AG08395 (cell line): ENCODE data around the gene DUSP12.
A peak's percentile ranks its signal among the peaks of the same experiment; 100 is the strongest.
"Not testable (repeated sequence)": the region's sequence is repeated elsewhere in the genome, so short reads cannot be mapped to it uniquely, and the experiment has no call there.

Experiments used
- DNase-seq: peaks from one replicate; pipeline ENCODE4 v3.0.0; 2012; ENCODE audit warnings: mixed read lengths, low spot score

The DUSP12 gene, protein sequence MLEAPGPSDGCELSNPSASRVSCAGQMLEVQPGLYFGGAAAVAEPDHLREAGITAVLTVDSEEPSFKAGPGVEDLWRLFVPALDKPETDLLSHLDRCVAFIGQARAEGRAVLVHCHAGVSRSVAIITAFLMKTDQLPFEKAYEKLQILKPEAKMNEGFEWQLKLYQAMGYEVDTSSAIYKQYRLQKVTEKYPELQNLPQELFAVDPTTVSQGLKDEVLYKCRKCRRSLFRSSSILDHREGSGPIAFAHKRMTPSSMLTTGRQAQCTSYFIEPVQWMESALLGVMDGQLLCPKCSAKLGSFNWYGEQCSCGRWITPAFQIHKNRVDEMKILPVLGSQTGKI

DNA sequence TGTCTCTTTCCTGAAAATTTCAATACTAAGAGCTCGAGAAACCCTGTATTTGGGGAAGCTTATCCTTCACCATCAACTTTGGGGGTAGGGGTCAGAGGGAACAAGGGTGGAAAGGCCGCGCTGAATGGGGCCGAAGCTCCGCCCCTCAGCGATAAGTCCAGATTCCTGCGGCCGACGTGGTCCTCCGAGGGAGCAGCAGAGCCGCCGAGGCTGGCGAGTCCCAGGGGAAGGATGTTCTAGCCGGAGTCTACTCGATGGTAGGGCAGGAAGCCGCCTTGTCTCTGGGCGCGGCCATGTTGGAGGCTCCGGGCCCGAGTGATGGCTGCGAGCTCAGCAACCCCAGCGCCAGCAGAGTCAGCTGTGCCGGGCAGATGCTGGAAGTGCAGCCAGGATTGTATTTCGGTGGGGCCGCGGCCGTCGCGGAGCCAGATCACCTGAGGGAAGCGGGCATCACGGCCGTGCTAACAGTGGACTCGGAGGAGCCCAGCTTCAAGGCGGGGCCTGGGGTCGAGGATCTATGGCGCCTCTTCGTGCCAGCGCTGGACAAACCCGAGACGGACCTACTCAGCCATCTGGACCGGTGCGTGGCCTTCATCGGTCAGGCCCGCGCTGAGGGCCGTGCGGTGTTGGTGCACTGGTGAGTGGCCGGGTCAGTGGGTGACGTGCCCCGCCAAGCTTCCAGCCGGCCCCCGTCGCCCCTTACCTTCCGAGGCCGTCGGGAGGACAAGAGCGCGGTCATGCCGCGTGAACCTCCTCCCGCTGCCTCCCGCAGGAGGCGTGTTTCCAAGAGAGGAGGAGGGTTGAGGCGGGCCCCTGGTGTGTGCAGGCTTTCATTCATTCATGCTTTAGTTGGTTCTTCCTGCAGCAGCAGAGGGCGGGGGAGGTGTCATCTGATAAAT, at the start of gene DUSP12:
Gene DUSP12 (plus strand): TSS at position 278 of the 899 bp plus-strand sequence. CDS start 16 bp downstream, at position 294.
- DNase-seq, result peak; percentile 96

DNA sequence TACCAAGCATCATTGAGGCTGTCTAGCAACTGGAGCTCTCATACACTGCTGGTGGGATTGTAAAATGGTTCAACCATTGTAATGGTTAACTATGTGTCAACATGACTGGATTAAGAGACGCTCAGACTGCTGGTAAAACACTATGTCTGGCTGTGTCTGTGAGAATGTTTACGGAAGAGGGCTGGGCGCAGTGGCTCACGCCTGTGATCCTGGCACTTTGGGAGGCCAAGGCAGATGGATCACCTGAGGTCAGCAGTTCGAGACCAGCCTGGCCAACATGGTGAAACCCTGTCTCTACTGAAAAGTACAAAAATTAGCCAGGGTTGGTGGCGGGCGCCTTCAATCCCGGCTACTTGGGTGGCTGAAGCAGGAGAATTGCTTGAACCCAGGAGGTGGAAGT, 47.3 kb upstream of the DUSP12 start:
- no peak for DNase-seq

DNA sequence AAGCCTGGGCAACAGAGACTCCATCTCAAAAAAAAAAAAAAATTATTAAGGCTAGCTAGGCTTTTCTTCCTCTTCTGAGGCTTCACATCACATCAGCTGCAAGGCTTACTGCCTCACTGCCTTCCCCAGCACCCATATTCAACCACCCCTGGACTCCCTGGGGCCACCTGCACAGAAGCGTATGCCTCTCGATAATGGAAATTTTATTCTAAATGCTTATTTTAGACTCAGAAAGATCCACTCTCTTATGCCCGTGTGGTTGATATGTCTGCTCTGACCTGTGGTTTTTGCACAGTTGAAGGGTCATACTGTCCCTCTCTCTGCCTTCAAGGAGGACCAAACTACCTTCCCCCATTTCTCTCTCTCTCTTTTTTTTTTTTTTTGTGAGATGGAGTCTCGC, 44.0 kb upstream of the DUSP12 start:
- no peak for DNase-seq

DNA sequence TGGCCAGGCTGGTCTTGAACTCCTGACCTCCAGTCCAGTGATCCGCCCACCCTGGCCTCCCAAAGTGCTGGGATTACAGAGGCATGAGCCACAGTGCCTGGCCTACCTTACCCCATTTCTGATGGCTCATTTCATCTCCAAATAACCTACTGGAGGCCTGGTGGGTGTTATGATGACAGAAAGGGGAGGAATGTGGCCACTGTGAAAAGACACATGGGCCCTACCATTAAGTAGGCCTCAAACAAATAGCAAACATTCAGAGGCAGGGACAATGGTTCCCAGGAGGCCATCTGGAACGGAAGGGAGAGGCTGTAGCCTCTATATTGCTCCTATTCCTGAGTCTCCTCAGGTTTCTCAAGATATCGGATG, 43.5 kb upstream of the DUSP12 start:
- no peak for DNase-seq

DNA sequence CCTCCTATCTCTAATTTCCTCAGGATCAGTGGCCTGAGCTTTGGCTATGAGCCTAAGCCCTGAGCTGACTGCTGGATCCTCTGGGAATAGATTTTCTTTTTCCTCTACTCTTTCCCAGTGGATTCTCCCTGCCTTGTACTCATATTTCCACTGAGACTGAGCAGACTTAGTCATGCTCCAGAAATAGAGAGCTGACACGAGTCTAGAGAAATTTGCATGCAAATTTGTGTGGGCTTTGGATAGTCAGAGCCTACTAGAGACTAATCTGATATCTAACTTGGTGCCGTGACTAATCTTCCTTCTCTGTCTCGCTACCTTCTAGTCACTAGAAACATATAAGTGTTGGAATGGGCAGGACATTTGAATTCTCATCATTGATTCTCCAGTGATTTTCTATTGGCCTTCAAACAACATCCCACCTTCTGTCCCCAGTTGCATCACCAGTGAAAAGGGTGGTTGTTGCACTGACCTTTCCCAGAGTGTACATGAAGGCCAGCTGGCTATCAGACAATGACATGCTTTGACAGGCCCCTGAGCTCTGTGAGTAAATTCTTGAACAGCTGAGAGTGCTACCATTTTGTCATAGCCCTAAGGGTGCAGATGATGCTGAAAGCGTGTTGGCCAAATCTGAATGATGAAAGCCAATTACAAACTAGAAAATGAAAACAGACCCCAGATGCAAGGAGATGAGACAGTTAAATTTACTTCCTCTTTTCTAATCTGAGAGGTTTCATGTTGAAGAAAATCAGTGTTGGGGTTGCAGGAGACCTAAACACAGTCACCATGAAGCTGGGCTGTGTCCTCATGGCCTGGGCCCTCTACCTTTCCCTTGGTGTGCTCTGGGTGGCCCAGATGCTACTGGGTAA, 42.9 kb upstream of the DUSP12 start, which contains the start of gene FCRLA:
Gene FCRLA (plus strand): TSS at position 748 of the 866 bp plus-strand sequence. CDS start 36 bp downstream, at position 784.
- DNase-seq, result peak; percentile 88

DNA sequence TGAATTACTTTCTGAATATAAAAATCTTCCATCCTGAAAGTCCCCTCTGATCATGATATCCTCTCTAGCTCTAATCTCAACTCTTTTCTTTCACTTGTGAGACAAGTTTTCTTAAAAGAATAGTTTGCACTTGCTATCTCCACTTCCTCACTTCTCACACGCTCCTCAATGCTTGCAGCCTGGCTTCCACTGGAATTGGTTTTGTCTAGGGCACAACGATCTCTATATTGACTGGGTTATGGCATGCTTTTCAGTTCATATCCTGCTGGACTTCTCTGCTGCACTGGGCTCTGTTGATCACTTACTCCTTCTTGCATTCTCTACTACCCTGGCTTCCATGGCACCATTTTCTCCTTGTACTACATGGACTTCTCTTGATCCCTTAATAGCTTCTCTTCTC, 42.1 kb upstream of the DUSP12 start:
- DNase-seq, result no peak

DNA sequence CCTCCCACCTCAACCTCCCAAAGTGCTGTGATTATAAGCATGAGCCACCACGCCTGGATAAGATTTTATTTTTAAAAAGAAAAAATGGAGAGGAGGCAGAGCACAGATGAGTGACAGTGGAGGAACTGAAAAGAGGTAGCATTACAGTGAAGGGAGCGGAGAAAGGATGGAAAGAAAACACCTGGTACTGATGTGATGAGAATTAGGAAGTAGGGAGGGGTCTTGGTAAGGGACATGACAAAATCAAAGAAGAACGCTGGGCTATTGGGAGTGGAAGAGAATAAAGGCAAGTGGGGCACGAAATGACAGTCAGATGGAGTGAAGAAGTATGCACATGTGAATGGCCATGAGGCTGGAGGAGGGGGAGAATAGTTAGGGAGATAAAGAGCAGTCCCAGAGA, 40.2 kb upstream of the DUSP12 start:
- DNase-seq, result no peak

DNA sequence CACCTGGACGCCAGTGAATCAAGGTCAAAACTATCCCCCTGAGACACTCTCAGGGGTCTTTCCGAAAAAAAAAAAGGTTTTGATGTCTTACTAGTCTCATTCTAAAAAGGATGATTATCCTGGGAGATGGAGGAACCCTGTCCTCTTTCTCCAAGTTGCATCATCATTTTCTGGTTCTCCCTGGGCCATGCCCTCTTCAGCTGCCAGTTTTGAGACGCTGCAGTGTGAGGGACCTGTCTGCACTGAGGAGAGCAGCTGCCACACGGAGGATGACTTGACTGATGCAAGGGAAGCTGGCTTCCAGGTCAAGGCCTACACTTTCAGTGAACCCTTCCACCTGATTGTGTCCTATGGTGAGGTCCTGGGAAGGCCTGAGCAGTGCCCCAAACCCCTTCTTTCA, 39.0 kb upstream of the DUSP12 start:
- no peak for DNase-seq

DNA sequence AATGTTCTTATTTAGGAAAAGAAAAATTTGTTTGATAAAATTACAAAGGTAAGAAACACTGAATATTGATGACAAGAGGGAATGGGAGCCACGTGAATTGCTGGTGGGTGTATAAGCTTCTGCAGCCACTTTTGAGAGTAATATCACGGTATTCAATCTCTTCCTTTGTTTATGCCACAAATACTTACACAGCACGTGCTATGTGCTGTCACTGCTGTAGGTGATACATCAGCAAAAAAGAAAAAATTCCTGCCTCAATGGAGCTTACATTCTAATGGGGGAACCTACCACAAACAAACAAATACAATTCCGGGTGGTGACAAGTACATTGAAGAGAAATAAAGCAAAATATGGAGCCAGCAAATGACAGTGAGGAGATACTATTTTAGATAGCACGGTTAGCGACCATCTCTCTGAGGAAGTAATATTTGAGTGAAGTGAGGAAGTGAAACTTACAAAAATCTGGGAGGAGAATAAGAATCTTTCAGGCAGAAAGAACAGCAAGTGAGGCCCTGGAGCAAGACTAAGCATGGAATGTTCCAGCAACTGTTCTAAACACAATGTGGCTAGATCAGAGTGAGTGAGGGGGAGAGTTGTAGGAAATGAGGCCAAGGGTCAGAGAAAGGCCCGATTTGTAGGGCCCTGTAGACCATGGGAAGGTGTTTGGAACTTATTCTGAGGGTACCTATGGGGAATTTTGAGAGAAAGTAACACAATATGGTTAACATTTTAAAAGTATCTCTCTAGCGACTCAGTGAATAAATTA, 30.8 kb upstream of the DUSP12 start:
- no peak for DNase-seq

DNA sequence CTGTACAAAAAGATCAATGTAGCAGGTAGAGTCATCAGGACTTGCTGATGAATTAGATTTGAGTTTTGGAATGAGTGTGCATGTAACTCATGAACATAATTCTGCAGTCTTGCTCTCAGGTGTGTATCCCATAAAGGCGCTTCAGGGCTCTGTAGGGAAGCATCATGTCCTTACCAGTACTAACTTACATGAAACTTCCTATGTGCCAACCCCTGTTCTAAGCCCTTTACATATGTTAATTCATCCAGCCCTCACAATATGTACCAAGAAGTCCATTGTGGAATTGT, 30.3 kb upstream of the DUSP12 start:
- DNase-seq, result no peak

DNA sequence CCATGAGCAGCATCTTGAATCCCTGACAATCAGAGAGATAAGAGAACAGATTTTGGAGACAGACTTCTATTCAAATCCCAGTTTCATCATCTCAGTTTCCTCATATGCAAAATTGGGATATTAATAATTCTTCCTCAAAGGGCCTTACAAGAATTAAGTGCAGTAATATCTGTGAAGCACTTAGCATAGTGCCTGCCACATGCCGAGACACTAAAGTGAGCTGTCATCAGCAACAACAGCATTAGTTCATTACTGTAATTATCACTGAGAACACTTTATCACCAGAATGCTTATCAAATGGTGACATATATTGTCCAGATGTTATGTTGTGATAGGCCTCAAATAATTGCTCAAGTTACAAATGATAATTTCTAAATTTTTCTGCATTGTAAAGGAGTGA, 29.2 kb upstream of the DUSP12 start:
- no peak for DNase-seq

DNA sequence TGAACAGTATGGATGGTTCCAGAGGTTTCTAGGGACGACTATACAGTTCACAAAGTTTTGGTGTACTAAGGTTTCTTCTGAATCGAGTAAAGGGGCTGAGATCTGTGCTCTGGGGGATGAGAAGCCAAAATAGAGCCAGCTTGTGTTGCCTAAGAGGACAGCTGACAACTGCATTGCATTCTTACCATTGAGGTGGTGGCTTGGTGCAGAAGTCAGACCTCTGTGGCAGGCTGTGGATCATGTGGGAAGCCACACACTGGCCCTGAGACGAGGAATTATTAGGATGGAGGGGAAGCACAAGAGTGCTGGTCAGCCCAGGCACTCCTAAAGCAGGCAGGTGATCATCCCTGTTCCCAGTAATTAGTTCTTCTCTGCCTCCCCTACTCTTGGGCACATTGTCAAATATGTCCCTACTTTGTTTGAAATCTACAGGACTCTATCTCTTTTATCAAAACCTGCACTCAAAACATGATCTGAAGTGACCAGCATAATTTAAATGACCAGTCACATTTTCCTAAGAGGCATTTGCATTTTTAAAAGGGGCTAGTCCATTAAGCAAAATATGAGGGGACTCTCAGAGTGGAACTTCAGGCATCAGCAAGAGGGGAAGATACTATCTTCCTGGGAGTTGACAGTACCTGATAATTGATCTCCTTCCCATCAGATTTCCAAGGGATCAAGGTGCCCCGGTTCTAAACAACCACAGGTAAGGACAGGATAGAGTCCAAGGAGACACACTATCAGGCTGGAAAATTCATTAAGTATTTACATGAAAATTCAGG, 28.4 kb upstream of the DUSP12 start, which contains the start of gene FCRLB:
Gene FCRLB (plus strand): TSS at position 589 of the 782 bp plus-strand sequence. CDS start 1,129 bp downstream, outside the sequence.
- DNase-seq, result no peak

DNA sequence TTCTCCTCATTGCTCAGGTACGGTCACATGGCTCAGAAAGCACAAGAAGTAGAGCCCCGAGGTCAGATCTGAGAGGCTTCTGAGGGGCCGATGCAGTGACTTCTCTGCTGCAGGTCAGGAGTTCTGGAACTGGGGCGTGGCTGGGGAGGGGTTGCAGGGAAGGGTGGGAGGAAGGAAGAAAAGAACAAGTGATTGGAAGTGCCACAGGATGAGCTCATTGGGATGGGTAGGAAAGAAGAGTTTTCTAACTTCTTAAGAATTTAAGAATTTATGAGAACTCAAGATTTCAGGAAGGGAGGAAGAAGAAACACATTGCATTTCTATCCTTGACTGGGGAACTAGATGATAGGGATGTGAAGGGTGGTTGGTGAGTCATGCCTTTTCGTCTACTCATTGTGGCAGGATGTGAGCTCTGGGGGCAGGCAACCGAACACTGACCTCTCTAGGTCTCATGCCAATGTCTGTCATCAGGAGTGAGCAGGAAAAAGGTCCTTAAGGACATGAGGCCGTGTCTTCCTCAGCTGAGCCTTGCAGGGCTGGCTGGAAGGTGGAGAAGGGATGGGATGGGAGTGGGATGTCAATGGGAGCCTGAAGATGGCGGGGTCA, 27.7 kb upstream of the DUSP12 start:
- DNase-seq, result peak; percentile 87

DNA sequence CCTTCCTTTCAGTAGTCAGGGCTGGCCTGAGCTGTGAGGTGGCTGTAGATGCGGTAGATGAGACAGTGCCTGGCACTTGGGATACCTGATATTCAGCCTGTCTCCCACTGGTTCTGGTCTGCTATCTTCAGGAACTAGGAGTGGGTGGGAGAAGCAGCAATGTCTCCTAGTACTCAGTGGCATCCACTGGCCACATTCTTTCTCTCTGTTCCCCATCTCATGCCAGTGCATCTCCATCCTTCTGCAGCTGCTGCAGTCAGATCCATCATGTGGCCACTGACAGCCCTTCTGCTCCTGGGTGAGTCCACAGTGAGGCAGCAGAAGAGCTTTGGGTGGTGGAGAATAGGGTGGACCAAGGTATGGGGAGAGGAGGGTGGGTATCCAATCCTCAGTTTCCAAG, 27.2 kb upstream of the DUSP12 start:
- no peak for DNase-seq

DNA sequence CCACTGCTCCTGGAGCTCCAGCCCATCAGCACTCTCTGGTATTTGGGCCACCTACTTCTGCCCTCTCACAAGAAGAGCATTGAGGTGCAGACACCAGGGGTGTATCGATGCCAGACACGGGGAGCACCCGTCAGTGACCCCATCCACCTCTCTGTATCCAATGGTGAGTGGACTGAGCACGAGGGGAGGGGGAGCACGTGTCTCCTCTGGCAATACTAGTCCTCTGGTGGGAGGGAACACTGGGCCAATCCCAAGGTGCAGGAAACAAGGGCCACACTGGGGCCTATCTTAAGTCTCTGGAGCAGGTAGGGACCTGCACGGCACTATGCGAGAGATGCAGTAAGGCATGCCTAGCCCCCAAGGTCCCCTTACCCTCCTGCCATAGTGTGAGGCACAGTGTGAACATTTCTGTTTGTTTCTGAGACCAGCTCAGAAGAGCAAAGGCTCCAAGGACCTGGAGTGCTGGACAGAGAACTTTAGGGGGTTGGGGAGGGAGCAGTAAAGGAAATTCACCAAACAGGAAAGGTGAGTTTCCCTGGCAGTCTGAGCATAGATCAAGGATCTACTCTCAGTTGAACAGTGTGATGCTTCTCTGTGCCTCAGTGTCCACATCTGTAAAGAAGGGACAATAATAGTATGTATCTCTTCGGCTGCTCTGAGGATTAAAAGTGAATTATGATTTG, 26.0 kb upstream of the DUSP12 start:
- DNase-seq, result no peak

DNA sequence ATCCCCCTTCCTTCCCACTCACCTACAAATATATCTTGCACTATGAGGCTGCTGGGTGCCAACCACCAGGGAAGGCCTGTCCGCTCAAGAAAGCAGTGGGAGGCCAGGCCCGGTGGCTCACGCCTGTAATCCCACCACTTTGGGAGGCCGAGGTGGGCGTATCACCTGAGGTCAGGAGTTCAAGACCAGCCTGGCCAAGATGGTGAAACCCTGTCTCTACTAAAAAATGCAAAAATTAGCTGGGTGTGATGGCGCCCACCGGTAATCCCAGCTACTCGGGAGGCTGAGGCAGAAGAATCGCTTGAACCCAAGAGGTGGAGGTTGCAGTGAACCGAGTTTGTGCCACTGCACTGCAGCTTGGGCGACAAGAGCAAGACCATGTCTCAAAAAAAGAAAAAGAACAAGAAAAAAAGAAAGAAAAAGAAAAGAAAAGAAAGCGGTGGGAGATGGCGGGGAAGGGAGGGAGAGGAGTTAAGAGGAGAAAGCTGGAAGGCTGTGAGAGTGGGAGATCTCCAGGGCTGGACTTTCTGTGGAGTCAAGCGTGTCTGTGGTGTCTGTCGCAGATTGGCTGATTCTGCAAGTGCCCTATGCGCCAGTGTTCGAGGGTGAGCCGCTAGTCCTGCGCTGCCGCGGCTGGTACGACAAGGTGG, 24.2 kb upstream of the DUSP12 start:
- DNase-seq, result not testable (repeated sequence)

DNA sequence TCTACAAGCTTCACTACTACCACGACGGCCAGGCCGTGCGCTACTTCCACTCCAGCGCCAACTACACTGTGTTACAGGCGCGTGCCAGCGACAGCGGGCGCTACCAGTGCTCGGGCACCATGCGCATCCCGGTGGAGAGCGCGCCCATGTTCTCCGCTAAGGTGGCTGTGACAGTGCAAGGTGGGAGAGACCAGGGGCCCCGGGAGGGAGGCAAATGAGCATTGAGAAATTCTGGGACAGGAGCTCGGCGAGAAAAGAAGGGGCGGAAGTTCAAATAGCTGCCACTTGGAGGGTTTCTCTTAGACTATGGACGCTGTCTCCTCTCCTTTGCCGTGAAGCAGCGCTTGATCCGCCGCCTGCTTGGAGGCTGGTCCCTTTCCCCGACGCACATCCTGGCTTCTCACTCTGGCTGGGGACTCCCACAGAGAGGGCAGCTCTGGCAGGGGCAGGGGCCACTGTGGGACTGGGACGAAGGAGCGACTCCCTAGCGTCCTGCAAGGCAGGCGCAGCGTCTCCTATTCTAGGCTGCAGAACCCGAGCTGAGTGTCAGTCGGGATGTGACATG, 23.6 kb upstream of the DUSP12 start:
- DNase-seq, result peak; percentile 21

DNA sequence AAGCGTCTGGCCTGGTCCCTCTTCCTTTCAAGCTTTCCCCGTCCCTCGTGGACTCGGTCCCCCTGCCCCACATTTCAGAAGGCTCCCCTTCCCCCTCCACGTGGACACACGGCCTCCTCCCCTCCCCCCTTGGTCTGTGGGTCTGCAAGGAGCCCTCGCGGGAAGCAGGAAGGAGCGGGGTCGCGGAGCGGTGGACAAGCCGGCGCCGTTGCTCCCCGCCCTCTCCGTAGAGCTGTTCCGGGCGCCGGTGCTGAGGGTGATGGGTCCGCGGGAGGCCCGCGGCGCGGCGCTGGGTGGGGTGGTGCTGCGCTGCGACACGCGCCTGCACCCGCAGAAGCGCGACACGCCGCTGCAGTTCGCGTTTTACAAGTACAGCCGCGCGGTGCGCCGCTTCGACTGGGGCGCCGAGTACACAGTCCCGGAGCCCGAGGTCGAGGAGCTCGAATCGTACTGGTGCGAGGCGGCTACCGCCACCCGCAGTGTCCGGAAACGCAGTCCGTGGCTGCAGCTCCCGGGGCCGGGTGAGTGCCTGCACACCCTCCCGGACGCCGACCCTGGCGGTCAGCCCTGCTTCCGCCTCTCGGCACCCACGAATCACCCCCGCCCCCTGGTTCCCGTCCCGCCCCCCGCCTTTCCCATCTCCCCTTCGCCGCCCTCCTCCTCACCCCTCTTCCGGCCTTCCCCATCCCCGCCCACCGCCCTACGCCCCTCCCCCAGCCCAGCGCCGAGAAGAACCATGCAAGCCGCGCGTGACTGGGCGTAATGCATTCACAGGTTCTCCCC, 22.9 kb upstream of the DUSP12 start:
- peak; percentile 69 for DNase-seq
